ENCODE measurements around the gene TERB1.

DNA sequence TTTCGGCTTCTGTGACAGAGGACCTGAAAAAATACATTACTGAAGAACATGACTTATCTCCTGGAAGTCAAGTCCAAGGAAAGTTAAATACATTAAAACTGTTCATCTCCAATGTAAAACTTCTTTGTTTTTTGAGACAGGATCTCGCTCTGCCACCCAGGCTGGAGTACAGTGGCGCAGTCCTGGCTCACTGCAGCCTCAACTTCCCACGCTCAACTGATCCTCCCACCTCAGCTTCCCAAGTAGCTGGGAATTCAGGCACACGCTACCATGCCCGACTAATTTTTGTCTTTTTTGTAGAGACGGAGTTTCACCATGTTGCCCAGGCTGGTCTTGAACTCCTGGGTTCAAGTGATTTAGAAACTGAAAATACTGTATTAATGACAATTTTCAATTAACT lies 9.7 kb upstream of the TERB1 start:
- TF ChIP-seq, protein P1, sequence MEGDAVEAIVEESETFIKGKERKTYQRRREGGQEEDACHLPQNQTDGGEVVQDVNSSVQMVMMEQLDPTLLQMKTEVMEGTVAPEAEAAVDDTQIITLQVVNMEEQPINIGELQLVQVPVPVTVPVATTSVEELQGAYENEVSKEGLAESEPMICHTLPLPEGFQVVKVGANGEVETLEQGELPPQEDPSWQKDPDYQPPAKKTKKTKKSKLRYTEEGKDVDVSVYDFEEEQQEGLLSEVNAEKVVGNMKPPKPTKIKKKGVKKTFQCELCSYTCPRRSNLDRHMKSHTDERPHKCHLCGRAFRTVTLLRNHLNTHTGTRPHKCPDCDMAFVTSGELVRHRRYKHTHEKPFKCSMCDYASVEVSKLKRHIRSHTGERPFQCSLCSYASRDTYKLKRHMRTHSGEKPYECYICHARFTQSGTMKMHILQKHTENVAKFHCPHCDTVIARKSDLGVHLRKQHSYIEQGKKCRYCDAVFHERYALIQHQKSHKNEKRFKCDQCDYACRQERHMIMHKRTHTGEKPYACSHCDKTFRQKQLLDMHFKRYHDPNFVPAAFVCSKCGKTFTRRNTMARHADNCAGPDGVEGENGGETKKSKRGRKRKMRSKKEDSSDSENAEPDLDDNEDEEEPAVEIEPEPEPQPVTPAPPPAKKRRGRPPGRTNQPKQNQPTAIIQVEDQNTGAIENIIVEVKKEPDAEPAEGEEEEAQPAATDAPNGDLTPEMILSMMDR (IDR thresholded peaks at IDR 0.05; ENCODE audit: poor library complexity) = no peak
- TF ChIP-seq EZH2phosphoT487 (IDR thresholded peaks at IDR 0.05; ENCODE audit: low read depth, severe bottlenecking, unreplicated experiment) = no peak

Measured in hepatocyte (in vitro differentiated cells).